SK-N-SH (cell line): ENCODE results near the gene LNPK. TPM values are rescaled to one million over a fixed set of nuclear protein-coding genes. Genes with fewer than 3 reads are reported as not detected.

ENCODE experiments used
- CTCF ChIA-PET: fragments of 300-600, 350-600 bp; formaldehyde crosslinking; extraction: SDS; loops from one replicate; lab custom pipeline; 2021; lab: Yijun Ruan, JAX
- POLR2A ChIA-PET: fragments of 350-600 bp; sonication (Branson Sonifier 250); formaldehyde crosslinking; extraction: SDS; loops from one replicate; lab custom pipeline; 2020; ENCODE audit warnings: antibody characterized with exemption, inconsistent platforms; lab: Yijun Ruan, JAX
- DNase-seq: peaks from one replicate; pipeline ENCODE4 v3.0.0; 2012
- H2AFZ ChIP-seq: fragments of 200-600 bp; sonication (generic); 2 replicates; pipeline ENCODE4 v1.8.1; 2016; ENCODE audit warnings: antibody characterized with exemption, mild to moderate bottlenecking, low read depth
- H3F3A ChIP-seq: fragments of 200-600 bp; sonication (generic); replicated peaks from 2 replicates; pipeline ENCODE3; 2016; ENCODE audit warnings: antibody characterized with exemption, mild to moderate bottlenecking; ENCODE audit not compliant: insufficient read depth
- H3K27ac ChIP-seq, 2 experiments: fragments of 200-500 bp in 1 of 2; fragments of 200-600 bp in 1 of 2; sonication (Bioruptor generic) in 1 of 2; sonication (generic), shearing (Covaris generic) in 1 of 2; 2 replicates each; pipeline versions ENCODE4 v1.5.1 to v1.6.1; 2014 to 2016; ENCODE audit warnings: low read depth in 2 of 2, inconsistent platforms in 1 of 2, low read length in 1 of 2, mild to moderate bottlenecking in 1 of 2, mixed read lengths in 1 of 2
- H3K27me3 ChIP-seq: fragments of 200-600 bp; sonication (generic), shearing (Covaris generic); 2 replicates; pipeline ENCODE4 v1.6.1; 2016; ENCODE audit warnings: mixed run types; ENCODE audit not compliant: insufficient read depth
- H3K36me3 ChIP-seq, 2 experiments: fragments of 200-500 bp in 1 of 2; fragments of 200-600 bp in 1 of 2; sonication (Bioruptor generic) in 1 of 2; sonication (generic) in 1 of 2; replicated peaks in 1 of 2; 2 replicates each; pipeline versions ENCODE3 to v1.5.1; 2014 to 2016; ENCODE audit warnings: low read length in 1 of 2, mild to moderate bottlenecking in 1 of 2; ENCODE audit not compliant: insufficient read depth in 2 of 2, control insufficient read depth in 1 of 2
- H3K4me1 ChIP-seq, 2 experiments: fragments of 200-500 bp in 1 of 2; fragments of 200-600 bp in 1 of 2; sonication (Bioruptor generic) in 1 of 2; sonication (generic), shearing (Covaris generic) in 1 of 2; 2 replicates each; pipeline versions ENCODE4 v1.5.1 to v1.6.1; 2014 to 2016; ENCODE audit warnings: low read depth in 1 of 2, low read length in 1 of 2, mixed run types in 1 of 2; ENCODE audit not compliant: insufficient read depth in 2 of 2, control insufficient read depth in 1 of 2
- H3K4me2 ChIP-seq: fragments of 200-600 bp; sonication (generic), shearing (Covaris generic); 2 replicates; pipeline ENCODE4 v1.6.1; 2017; ENCODE audit warnings: mixed run types
- H3K4me3 ChIP-seq, 2 experiments: fragments of 200-500 bp in 1 of 2; fragments of 200-600 bp in 1 of 2; sonication (Bioruptor generic) in 1 of 2; sonication (generic), shearing (Covaris generic) in 1 of 2; 2 replicates each; pipeline versions ENCODE4 v1.5.1 to v1.8.1; 2014 to 2016; ENCODE audit warnings: low read depth in 2 of 2, inconsistent platforms in 1 of 2, low read length in 1 of 2, mild to moderate bottlenecking in 1 of 2, mixed read lengths in 1 of 2, moderate library complexity in 1 of 2
- H3K79me2 ChIP-seq: fragments of 200-600 bp; sonication (generic); 2 replicates; pipeline ENCODE4 v1.8.1; 2017; ENCODE audit warnings: mild to moderate bottlenecking; ENCODE audit not compliant: insufficient read depth
- H3K9ac ChIP-seq: fragments of 200-600 bp; sonication (generic); 2 replicates; pipeline ENCODE4 v1.6.1; 2017; ENCODE audit warnings: mixed run types
- H3K9me2 ChIP-seq: fragments of 200-600 bp; sonication (generic); 2 replicates; pipeline ENCODE4 v1.6.1; 2017; ENCODE audit warnings: mixed run types
- H3K9me3 ChIP-seq: fragments of 200-600 bp; sonication (generic); 2 replicates; pipeline ENCODE4 v1.6.1; 2017; ENCODE audit warnings: mixed run types, mild to moderate bottlenecking, moderate library complexity
- H4K20me1 ChIP-seq: fragments of 200-600 bp; sonication (generic); 2 replicates; pipeline ENCODE4 v1.6.1; 2017; ENCODE audit warnings: mild to moderate bottlenecking, mixed run types; ENCODE audit not compliant: insufficient read depth
- CHD2 ChIP-seq: fragments of 150-350 bp; IDR thresholded peaks from 2 replicates; pipeline ENCODE4 v1.6.1; 2018; ENCODE audit warnings: low read length; ENCODE audit not compliant: partially characterized antibody
- EP300 ChIP-seq, 2 experiments: IDR thresholded peaks; 2 replicates each; pipeline versions ENCODE4 v1.4.0 to v1.6.1; 2012; ENCODE audit warnings: borderline replicate concordance in 1 of 2, low read depth in 1 of 2, low read length in 1 of 2
- FOSL2 ChIP-seq: IDR thresholded peaks from 2 replicates; pipeline ENCODE4 v1.4.0; 2012; ENCODE audit warnings: low read depth, mild to moderate bottlenecking, moderate library complexity, borderline replicate concordance
- FOXJ3 ChIP-seq: sonication (generic); formaldehyde crosslinking; IDR thresholded peaks from 2 replicates; pipeline ENCODE4 v1.5.1; 2020; ENCODE audit warnings: mild to moderate bottlenecking, missing genetic modification reagents
- GABPA ChIP-seq: IDR thresholded peaks from 2 replicates; pipeline ENCODE4 v1.4.0; 2012; ENCODE audit warnings: low read depth, mild to moderate bottlenecking
- JUND ChIP-seq: IDR thresholded peaks from 2 replicates; pipeline ENCODE4 v1.4.0; 2012
- MEF2A ChIP-seq: IDR thresholded peaks from 2 replicates; pipeline ENCODE4 v1.4.0; 2012; ENCODE audit warnings: low read depth, borderline replicate concordance
- NFIC ChIP-seq: IDR thresholded peaks from 2 replicates; pipeline ENCODE4 v1.4.0; 2012; ENCODE audit warnings: borderline replicate concordance
- PBX3 ChIP-seq: IDR thresholded peaks from 2 replicates; pipeline ENCODE4; 2012
- RAD21 ChIP-seq: IDR thresholded peaks from 2 replicates; pipeline ENCODE4 v1.6.1; 2012; ENCODE audit warnings: mild to moderate bottlenecking, low read length
- RFX5 ChIP-seq: IDR thresholded peaks from 2 replicates; pipeline ENCODE4 v1.6.1; 2012; ENCODE audit warnings: mild to moderate bottlenecking, improper control_type of control experiment, low read length
- SIN3A ChIP-seq: IDR thresholded peaks from 2 replicates; pipeline ENCODE4 v1.6.1; 2012; ENCODE audit warnings: low read depth, mild to moderate bottlenecking, low read length, moderate library complexity, borderline replicate concordance
- TAF1 ChIP-seq: IDR thresholded peaks from 2 replicates; pipeline ENCODE4 v1.6.1; 2012; ENCODE audit warnings: low read depth, mild to moderate bottlenecking, low read length, moderate library complexity, borderline replicate concordance
- TCF12 ChIP-seq: IDR thresholded peaks from 2 replicates; pipeline ENCODE4 v1.4.0; 2012
- TEAD4 ChIP-seq: IDR thresholded peaks from 2 replicates; pipeline ENCODE4 v1.4.0; 2012; ENCODE audit warnings: mild to moderate bottlenecking, borderline replicate concordance; ENCODE audit not compliant: insufficient read depth
- YY1 ChIP-seq: IDR thresholded peaks from 2 replicates; pipeline ENCODE4 v1.4.0; 2012; ENCODE audit warnings: low read depth, mild to moderate bottlenecking
- WGBS: methylation state at CpG from one replicate; pipeline ENCODE4 v1.1.6; 2017; ENCODE audit warnings: low lambda C conversion rate; 5-methylcytosine and 5-hydroxymethylcytosine counted together
- polyA plus RNA-seq, 3 experiments: library from polyadenylated mRNA; depleted of rRNA; stranded (reverse); fragments of >200 nt; gene quantifications; 2 replicates each; pipeline ENCODE4 v1.2.3, GENCODE V29; 2012
- TF ChIP-seq, protein P1 (sequence below): fragments of 150-350 bp; IDR thresholded peaks from 2 replicates; pipeline ENCODE4 v1.6.1; 2016; ENCODE audit warnings: mild to moderate bottlenecking, low read depth, low read length

The LNPK gene
- polyA plus RNA-seq, 1 of the 3 experiments (the other 2 are of a cell fraction): 5.0 TPM

DNA sequence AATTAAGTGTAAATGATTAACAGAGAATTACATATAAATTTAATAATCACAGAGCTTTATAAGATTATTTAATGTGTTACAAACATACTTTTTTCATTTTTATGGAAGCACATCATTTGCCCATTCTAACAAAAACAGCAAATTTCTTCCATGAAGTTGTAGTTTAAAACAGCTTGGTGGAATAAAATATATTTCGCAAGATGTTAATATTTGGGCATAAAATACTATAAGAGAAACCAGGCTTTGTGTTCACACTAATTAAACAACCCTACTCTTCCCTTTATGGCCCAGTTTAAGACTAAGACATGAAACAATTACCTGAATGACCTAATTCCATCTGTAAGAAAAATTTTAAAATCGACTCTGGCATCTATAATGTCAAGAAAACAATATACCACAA, 69.4 kb downstream of the LNPK start:
- no peak overlapping the region for H2AFZ ChIP-seq
- no peaks in the 10 kb centered on the region for H3K9me3 ChIP-seq
- H4K20me1 ChIP-seq: no peaks in the 10 kb centered on the region
- no peaks in the 10 kb centered on the region for H3K27me3 ChIP-seq
- POLR2A ChIA-PET: no interaction called here
- 94% methylated on average over 2 of the region's 2 CpGs for WGBS
- H3F3A ChIP-seq: peaks cover 9% of the 10 kb centered on the region
- H3K27ac ChIP-seq: no peak overlapping the region; a peak in 1 of 4 replicates
- H3K9ac ChIP-seq: no peak overlapping the region
- peaks cover 25 to 37% of the 10 kb centered on the region in 2 experiments for H3K36me3 ChIP-seq
- H3K4me2 ChIP-seq: no peak overlapping the region
- no peak overlapping the region for H3K4me3 ChIP-seq
- peaks cover 0 to 3% of the 10 kb centered on the region in 2 experiments; a peak in 2 of 4 replicates for H3K4me1 ChIP-seq
- no peak for DNase-seq
- no peaks in the 10 kb centered on the region for H3K9me2 ChIP-seq
- TF ChIP-seq CHD2 (no peak), TAF1 (no peak), EP300 (IDR thresholded peaks at IDR 0.05; ENCODE audit: borderline replicate concordance in 1 of 2, low read depth in 1 of 2, low read length in 1 of 2) (no peak), SIN3A (no peak), RAD21 (no peak), YY1 (no peak)
- TF ChIP-seq, protein P1, sequence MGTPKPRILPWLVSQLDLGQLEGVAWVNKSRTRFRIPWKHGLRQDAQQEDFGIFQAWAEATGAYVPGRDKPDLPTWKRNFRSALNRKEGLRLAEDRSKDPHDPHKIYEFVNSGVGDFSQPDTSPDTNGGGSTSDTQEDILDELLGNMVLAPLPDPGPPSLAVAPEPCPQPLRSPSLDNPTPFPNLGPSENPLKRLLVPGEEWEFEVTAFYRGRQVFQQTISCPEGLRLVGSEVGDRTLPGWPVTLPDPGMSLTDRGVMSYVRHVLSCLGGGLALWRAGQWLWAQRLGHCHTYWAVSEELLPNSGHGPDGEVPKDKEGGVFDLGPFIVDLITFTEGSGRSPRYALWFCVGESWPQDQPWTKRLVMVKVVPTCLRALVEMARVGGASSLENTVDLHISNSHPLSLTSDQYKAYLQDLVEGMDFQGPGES: no peak
- H3K79me2 ChIP-seq: no peaks in the 10 kb centered on the region
- CTCF ChIA-PET: no interaction called here

- peaks cover 19 to 32% of the 10 kb centered on the region in 2 experiments for H3K36me3 ChIP-seq
- no peak overlapping the region for H3K9ac ChIP-seq
- no peaks in the 10 kb centered on the region for H4K20me1 ChIP-seq
- 44% methylated on average over 2 of the region's 2 CpGs for WGBS
- H3K27ac ChIP-seq: peak overlapping the region; percentile 45 to 64; a peak in 3 of 4 replicates
- H2AFZ ChIP-seq: no peak overlapping the region
- no peaks in the 10 kb centered on the region for H3K9me2 ChIP-seq
- H3K4me3 ChIP-seq: no peak overlapping the region
- no peaks in the 10 kb centered on the region for H3K79me2 ChIP-seq
- no peak for DNase-seq
- H3K9me3 ChIP-seq: no peaks in the 10 kb centered on the region
- POLR2A ChIA-PET: no interaction called here
- CTCF ChIA-PET: no interaction called here
- H3K4me2 ChIP-seq: no peak overlapping the region
- peaks cover 0 to 3% of the 10 kb centered on the region in 2 experiments; a peak in 2 of 4 replicates for H3K4me1 ChIP-seq
- H3K27me3 ChIP-seq: no peaks in the 10 kb centered on the region
- TF ChIP-seq GABPA (no peak), EP300 (IDR thresholded peaks at IDR 0.05; ENCODE audit: borderline replicate concordance in 1 of 2, low read depth in 1 of 2, low read length in 1 of 2) (peak in 1 of 2 experiments; percentile 28; a peak in 1 of 4 replicates), TCF12 (peak; percentile 76; the same call in 1 of the 2 replicates), PBX3 (peak; percentile 58), NFIC (peak; percentile 30; the same call in 1 of the 2 replicates), FOXJ3 (CRISPR knock-in tag) (no peak), MEF2A (no peak), FOSL2 (peak; percentile 4; the same call in 1 of the 2 replicates), RFX5 (no peak), TEAD4 (no peak), JUND (peak; percentile 40; the same call in 1 of the 2 replicates)
- TF ChIP-seq, protein P1: no peak
- peaks cover 9% of the 10 kb centered on the region for H3F3A ChIP-seq
These were observed 70.3 kb downstream of the LNPK start for GRCh38 chr2:175931805-175932204.
